H1 (cell line): ENCODE results near the gene TPP2. TPM values are rescaled to one million over a fixed set of nuclear protein-coding genes. Genes with fewer than 3 reads are reported as not detected.

ENCODE experiments used
- CTCF ChIA-PET: fragments of 300-600 bp; sonication (Branson Sonifier 250); formaldehyde crosslinking; loops from one replicate; lab custom pipeline; 2021; ENCODE audit not compliant: partially characterized antibody; lab: Charles Lee
- POLR2A ChIA-PET: fragments of 300-600 bp; sonication (Branson Sonifier 250); formaldehyde crosslinking; loops from one replicate; lab custom pipeline; 2021; ENCODE audit warnings: inconsistent platforms; ENCODE audit not compliant: partially characterized antibody; lab: Charles Lee
- DNase-seq, 2 experiments: peaks; one replicate each; pipeline versions ENCODE4 v3.0.0 to v3.0.0-alpha.2; 2010 to 2022; ENCODE audit warnings: low spot score in 2 of 2, low read depth in 1 of 2, mixed read lengths in 1 of 2
- FAIRE-seq: peaks from 2 replicates; lab custom pipeline; 2011; peaks lifted over from hg19 to GRCh38; lab: Jason Lieb, UNC
- H2AFZ ChIP-seq: 2 replicates; pipeline ENCODE4 v1.8.1; 2012; ENCODE audit warnings: low read length, inconsistent platforms
- H2AK5ac ChIP-seq: 2 replicates; pipeline ENCODE4 v1.6.1; 2013; ENCODE audit warnings: low read depth, low read length
- H2BK120ac ChIP-seq: replicated peaks from 2 replicates; pipeline ENCODE3; 2013; ENCODE audit warnings: low read depth, low read length, inconsistent platforms
- H2BK12ac ChIP-seq: 2 replicates; pipeline ENCODE4 v1.6.1; 2013; ENCODE audit warnings: low read depth, low read length
- H2BK15ac ChIP-seq: 2 replicates; pipeline ENCODE4 v1.6.1; 2013; ENCODE audit warnings: low read length
- H2BK20ac ChIP-seq: 2 replicates; pipeline ENCODE4 v1.6.1; 2013; ENCODE audit warnings: low read length
- H2BK5ac ChIP-seq: 2 replicates; pipeline ENCODE4 v1.6.1; 2013; ENCODE audit warnings: low read depth, low read length
- H3K14ac ChIP-seq: 2 replicates; pipeline ENCODE4 v1.6.1; 2013; ENCODE audit warnings: inconsistent platforms; ENCODE audit not compliant: insufficient read length
- H3K18ac ChIP-seq: 2 replicates; pipeline ENCODE4 v1.6.1; 2013; ENCODE audit warnings: low read length; ENCODE audit errors: extremely low read depth
- H3K23ac ChIP-seq: 2 replicates; pipeline ENCODE4 v1.6.1; 2013; ENCODE audit warnings: inconsistent platforms; ENCODE audit not compliant: insufficient read length
- H3K23me2 ChIP-seq: 2 replicates; pipeline ENCODE4 v1.6.1; 2013; ENCODE audit warnings: low read depth, low read length
- H3K27ac ChIP-seq: 2 replicates; pipeline ENCODE4 v1.6.1; 2011; ENCODE audit warnings: low read depth, low read length, inconsistent platforms
- H3K27me3 ChIP-seq, 4 experiments: replicated peaks in 1 of 4; 1 replicate in 1 of 4; 2 replicates in 3 of 4; pipeline versions ENCODE4 v1.6.1 to v1.8.1; 2011 to 2013; ENCODE audit warnings: low read length in 3 of 4, mild to moderate bottlenecking in 3 of 4, inconsistent platforms in 2 of 4, mixed read lengths in 2 of 4, moderate library complexity in 1 of 4; ENCODE audit not compliant: control insufficient read depth in 3 of 4, insufficient read depth in 3 of 4; ENCODE audit errors: extremely low read depth in 1 of 4
- H3K36me3 ChIP-seq, 4 experiments: 2 replicates each; pipeline versions ENCODE4 v1.6.1 to v1.8.1; 2011 to 2013; ENCODE audit warnings: mild to moderate bottlenecking in 4 of 4, low read length in 3 of 4, moderate library complexity in 2 of 4, control low read depth in 1 of 4, inconsistent platforms in 1 of 4; ENCODE audit not compliant: insufficient read depth in 4 of 4, control insufficient read depth in 2 of 4
- H3K4ac ChIP-seq: replicated peaks from 2 replicates; pipeline ENCODE3; 2013; ENCODE audit warnings: low read length, low read depth, mixed read lengths, inconsistent platforms; ENCODE audit not compliant: insufficient read length
- H3K4me1 ChIP-seq, 4 experiments: replicated peaks in 1 of 4; 1 replicate in 1 of 4; 2 replicates in 3 of 4; pipeline versions ENCODE4 v1.6.1 to v1.8.1; 2011 to 2013; ENCODE audit warnings: low read length in 3 of 4, inconsistent platforms in 2 of 4, mixed read lengths in 1 of 4; ENCODE audit not compliant: insufficient read depth in 4 of 4, control insufficient read depth in 3 of 4
- H3K4me2 ChIP-seq, 2 experiments: 2 replicates each; pipeline versions ENCODE4 v1.6.1 to v1.8.1; 2011 to 2013; ENCODE audit warnings: low read depth in 2 of 2, low read length in 2 of 2, control low read depth in 1 of 2, inconsistent platforms in 1 of 2, mild to moderate bottlenecking in 1 of 2; ENCODE audit not compliant: insufficient read depth in 1 of 2
- H3K4me3 ChIP-seq, 4 experiments: fragments of 200-600, 300-600 bp in 1 of 4; sonication (generic), shearing (Covaris generic), sonication (Bioruptor Twin) in 1 of 4; 2 replicates each; pipeline versions ENCODE4 v1.5.1 to v1.8.1; 2011 to 2016; ENCODE audit warnings: low read length in 4 of 4, low read depth in 3 of 4, control low read depth in 2 of 4, inconsistent platforms in 2 of 4, mild to moderate bottlenecking in 2 of 4, mixed read lengths in 1 of 4, moderate library complexity in 1 of 4; ENCODE audit not compliant: insufficient read depth in 2 of 4; ENCODE audit errors: extremely low read depth in 1 of 4
- H3K56ac ChIP-seq: replicated peaks from 2 replicates; pipeline ENCODE3; 2013; ENCODE audit warnings: low read depth, mild to moderate bottlenecking, mixed read lengths, low read length, inconsistent platforms; ENCODE audit not compliant: insufficient read length
- H3K79me1 ChIP-seq: 2 replicates; pipeline ENCODE4 v1.6.1; 2013; ENCODE audit warnings: low read depth, low read length, control low read depth
- H3K79me2 ChIP-seq, 2 experiments: 2 replicates each; pipeline versions ENCODE4 v1.6.1 to v1.8.1; 2012 to 2013; ENCODE audit warnings: low read length in 2 of 2, mild to moderate bottlenecking in 2 of 2, inconsistent platforms in 1 of 2; ENCODE audit not compliant: insufficient read depth in 2 of 2, control insufficient read depth in 1 of 2
- H3K9ac ChIP-seq, 4 experiments: replicated peaks in 1 of 4; 1 replicate in 1 of 4; 2 replicates in 3 of 4; pipeline versions ENCODE4 v1.6.1 to v1.8.1; 2011 to 2013; ENCODE audit warnings: low read depth in 3 of 4, low read length in 3 of 4, control low read depth in 2 of 4, mild to moderate bottlenecking in 2 of 4, moderate library complexity in 2 of 4, inconsistent platforms in 1 of 4; ENCODE audit errors: extremely low read depth in 1 of 4
- H3K9me3 ChIP-seq, 2 experiments: 2 replicates each; pipeline versions ENCODE4 v1.6.1 to v1.8.1; 2012 to 2013; ENCODE audit warnings: mild to moderate bottlenecking in 2 of 2, moderate library complexity in 2 of 2, control low read depth in 1 of 2, inconsistent platforms in 1 of 2, low read depth in 1 of 2, low read length in 1 of 2, mixed read lengths in 1 of 2; ENCODE audit not compliant: insufficient read depth in 2 of 2
- H4K20me1 ChIP-seq, 2 experiments: replicated peaks in 1 of 2; 2 replicates each; pipeline versions ENCODE3 to v1.8.1; 2011 to 2013; ENCODE audit warnings: inconsistent platforms in 2 of 2, low read length in 2 of 2, mild to moderate bottlenecking in 1 of 2; ENCODE audit not compliant: insufficient read depth in 2 of 2, control insufficient read depth in 1 of 2
- H4K5ac ChIP-seq: 2 replicates; pipeline ENCODE4 v1.6.1; 2013; ENCODE audit warnings: low read length, low read depth, mixed read lengths, inconsistent platforms; ENCODE audit not compliant: insufficient read length
- H4K8ac ChIP-seq: 2 replicates; pipeline ENCODE4 v1.8.0; 2013; ENCODE audit warnings: mild to moderate bottlenecking, moderate library complexity, low read length, inconsistent platforms; ENCODE audit not compliant: insufficient read depth; ENCODE audit errors: extremely low read depth
- H4K91ac ChIP-seq: replicated peaks from 2 replicates; pipeline ENCODE3; 2013; ENCODE audit warnings: low read length, mixed read lengths, inconsistent platforms; ENCODE audit not compliant: insufficient read length
- CBX8 ChIP-seq: fragments of 300-800, 300-1000 bp; sonication (generic); IDR thresholded peaks from 2 replicates; pipeline ENCODE4 v1.7.1; 2016; ENCODE audit warnings: low read depth, low read length, borderline replicate concordance
- CTBP2 ChIP-seq: IDR thresholded peaks from 2 replicates; pipeline ENCODE4 v1.7.0; 2011; ENCODE audit warnings: borderline replicate concordance, mild to moderate bottlenecking, moderate library complexity, mixed read lengths, low read length; ENCODE audit not compliant: insufficient read depth, insufficient read length
- CTCF ChIP-seq, 3 experiments: IDR thresholded peaks; 1 replicate in 2 of 3; 2 replicates in 1 of 3; pipeline versions ENCODE4 v1.5.1 to v1.6.1; 2011; ENCODE audit warnings: low read length in 3 of 3, mild to moderate bottlenecking in 3 of 3, inconsistent platforms in 2 of 3, low read depth in 1 of 3, moderate library complexity in 1 of 3; ENCODE audit not compliant: insufficient read depth in 1 of 3; ENCODE audit errors: control extremely low read depth in 1 of 3
- EZH2 ChIP-seq: fragments of 200-600 bp; sonication (generic); IDR thresholded peaks from 2 replicates; pipeline ENCODE4 v1.7.1; 2012; ENCODE audit warnings: low read depth, mild to moderate bottlenecking, moderate library complexity, low read length, inconsistent platforms; ENCODE audit not compliant: severe bottlenecking
- MAX ChIP-seq: IDR thresholded peaks from 2 replicates; pipeline ENCODE4 v1.6.1; 2012; ENCODE audit warnings: inconsistent platforms
- PHF8 ChIP-seq: fragments of 200-600 bp; sonication (generic); conservative IDR thresholded peaks from 2 replicates; pipeline ENCODE4 v1.7.1; 2012; ENCODE audit warnings: low read depth, mild to moderate bottlenecking, inconsistent platforms, low read length, moderate library complexity
- POU5F1 ChIP-seq: IDR thresholded peaks from 2 replicates; pipeline ENCODE4 v1.6.1; 2011; ENCODE audit warnings: low read depth, mild to moderate bottlenecking, low read length, moderate library complexity
- SP4 ChIP-seq: IDR thresholded peaks from 2 replicates; pipeline ENCODE4 v1.6.1; 2012; ENCODE audit warnings: low read length, inconsistent platforms
- TBP ChIP-seq: IDR thresholded peaks from 2 replicates; pipeline ENCODE4 v1.6.1; 2011; ENCODE audit warnings: low read depth, low read length, improper control_type of control experiment
- YY1 ChIP-seq: IDR thresholded peaks from 2 replicates; pipeline ENCODE4 v1.6.1; 2011; ENCODE audit warnings: low read depth, mild to moderate bottlenecking, low read length
- WGBS, 2 experiments: shearing (Covaris generic) in 1 of 2; methylation state at CpG; one replicate each; pipeline versions ENCODE4 v1.1.6 to v1.1.7; 2013 to 2015; ENCODE audit warnings: low lambda C conversion rate in 2 of 2, mixed read lengths in 2 of 2, inconsistent platforms in 1 of 2, low coverage in 1 of 2, missing lambda C conversion rate in 1 of 2; ENCODE audit not compliant: insufficient replicate concordance in 2 of 2, insufficient coverage in 1 of 2, insufficient read length in 1 of 2; ENCODE audit errors: extremely low coverage in 1 of 2, missing lambda C conversion rate in 1 of 2; 5-methylcytosine and 5-hydroxymethylcytosine counted together
- polyA plus RNA-seq, 7 experiments: library from polyadenylated mRNA; depleted of rRNA in 3 of 7; stranded (reverse) in 5 of 7; unstranded in 2 of 7; fragments of >200 nt in 5 of 7; fragments of 200-250 nt in 2 of 7; gene quantifications; 1 replicate in 5 of 7; 2 replicates in 1 of 7; 4 replicates in 1 of 7; pipeline versions ENCODE4 v1.2.1 to v1.2.3, GENCODE V29; 2011 to 2013; ENCODE audit warnings: missing spikeins in 2 of 7, mixed read lengths in 2 of 7
- total RNA-seq: library from RNA; stranded (reverse); fragmentation: NEBNext Ultra II Directional; extraction: Animal tissue kit (Norgen Biotek cat#: 25700); gene quantifications from 2 replicates; pipeline ENCODE4 v1.2.1, GENCODE V29; 2021
- TF ChIP-seq, protein P1 (sequence below): IDR thresholded peaks from 2 replicates; pipeline ENCODE4 v1.6.1; 2011; ENCODE audit warnings: low read depth, mild to moderate bottlenecking, low read length; ENCODE audit not compliant: insufficient read depth

TPP2 gene
- total and polyA plus RNA-seq, 2 of the 8 experiments (the other 6 are each of a cell fraction or from before 2014, with no cell fraction given), result 15.9 to 85.7 TPM

GRCh38 chr13:102654756-102655155 is 58.0 kb downstream of the TPP2 start:
- Histone ChIP-seq H3K36me3 (peaks cover 6 to 33% (median 19%) of the 10 kb centered on the region in 4 experiments), H2BK12ac (no peak overlapping the region), H3K56ac (no peak overlapping the region), H3K9ac (no peak overlapping the region), H3K18ac (no peak overlapping the region), H3K4me3 (no peak overlapping the region), H2AK5ac (no peak overlapping the region), H3K14ac (no peak overlapping the region), H4K8ac (no peak overlapping the region), H3K27ac (no peak overlapping the region), H4K91ac (no peak overlapping the region), H3K79me2 (no peaks in the 10 kb centered on the region), H3K23ac (no peak overlapping the region), H2BK20ac (no peak overlapping the region), H3K4me1 (no peaks in the 10 kb centered on the region), H2AFZ (no peak overlapping the region), H3K9me3 (no peaks in the 10 kb centered on the region), H4K5ac (no peak overlapping the region), H3K23me2 (no peaks in the 10 kb centered on the region), H3K79me1 (no peaks in the 10 kb centered on the region), H3K4me2 (no peak overlapping the region), H4K20me1 (no peaks in the 10 kb centered on the region), H3K4ac (no peak overlapping the region), H3K27me3 (no peaks in the 10 kb centered on the region), H2BK5ac (no peak overlapping the region), H2BK120ac (no peak overlapping the region), H2BK15ac (no peak overlapping the region)
- 72% methylated on average over 2 of the region's 2 CpGs; no CpG with 5 or more reads in 1 of the 2 experiments for WGBS, 2 experiments
- FAIRE-seq (no peak), DNase-seq (no peak)
- POLR2A ChIA-PET, result no interaction called here
- CTCF ChIA-PET, result interaction anchor here (0.6 to 1.6 kb wide), 3 partner anchors 62 to 677 kb away, joined by 3 to 4 read pairs (median 3); no protein-coding TSS in a partner anchor
- no peak for TF ChIP-seq CBX8
- TF ChIP-seq TBP, result no peak
- no peak for TF ChIP-seq PHF8
- no peak for TF ChIP-seq POU5F1
- no peak for TF ChIP-seq CTBP2
- TF ChIP-seq, protein P1, sequence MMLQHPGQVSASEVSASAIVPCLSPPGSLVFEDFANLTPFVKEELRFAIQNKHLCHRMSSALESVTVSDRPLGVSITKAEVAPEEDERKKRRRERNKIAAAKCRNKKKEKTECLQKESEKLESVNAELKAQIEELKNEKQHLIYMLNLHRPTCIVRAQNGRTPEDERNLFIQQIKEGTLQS, result no peak
- TF ChIP-seq EZH2, result no peak
- TF ChIP-seq YY1, result no peak
- TF ChIP-seq MAX, result no peak
- TF ChIP-seq SP4, result no peak
- no peak for TF ChIP-seq CTCF (IDR thresholded peaks at IDR 0.05; ENCODE audit: control extremely low read depth in 1 of 3, insufficient read depth in 1 of 3, low read depth in 1 of 3, low read length in 3 of 3)
